Spleen (tissue), 7 donors: ENCODE results near the gene FAM216B.

Source experiments
- POLR2A ChIP-seq, 3 donors: fragments of 450-650 bp; IDR thresholded peaks; one replicate each; pipeline ENCODE4 v1.5.1; 2017; ENCODE audit warnings: antibody characterized with exemption in 3 of 3, mild to moderate bottlenecking in 1 of 3
- POLR2AphosphoS5 ChIP-seq, 3 donors: sonication (generic); formaldehyde crosslinking; IDR thresholded peaks; one replicate each; pipeline ENCODE4 v1.5.1; 2017; ENCODE audit warnings: antibody characterized with exemption in 3 of 3
- TF ChIP-seq, protein P1 (sequence below), 11 experiments: fragments of 200-600 bp in 7 of 11; fragments of 450-650 bp in 4 of 11; sonication (generic) in 4 of 11; IDR thresholded peaks in 8 of 11; conservative IDR thresholded peaks in 3 of 11; 1 replicate in 7 of 11; 2 replicates in 4 of 11; pipeline versions ENCODE4 v1.4.0 to v1.8.0; 2016 to 2021; ENCODE audit warnings: antibody characterized with exemption in 11 of 11, inconsistent platforms in 4 of 11, mild to moderate bottlenecking in 1 of 11
- donor health status: DM: no; HTN: no; CAD: no; lungs with moderate emphysema.
- donor health status: DM: no; HTN: no; CAD: no.
- donor health status: DM: no; HTN: no; CAD: no.

DNA sequence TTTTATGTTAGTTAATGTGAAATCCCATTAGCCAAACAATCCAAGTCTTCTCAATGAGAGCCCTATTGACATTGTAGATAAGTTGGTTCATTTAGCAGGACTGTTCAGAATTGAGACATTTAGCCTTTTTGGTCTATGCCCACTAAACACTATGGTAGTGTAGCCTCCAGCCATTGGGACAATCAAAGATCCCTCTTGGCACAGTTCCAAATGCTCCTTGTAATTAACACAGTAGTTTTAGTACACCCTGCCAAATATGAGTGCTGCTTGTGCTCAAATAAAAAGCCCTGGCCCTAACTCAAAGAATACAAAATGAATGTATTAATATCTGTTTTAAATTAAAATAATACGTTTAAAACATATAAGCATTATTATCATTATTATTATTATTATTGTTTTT lies 15.4 kb upstream of the FAM216B start:
- TF ChIP-seq, protein P1, sequence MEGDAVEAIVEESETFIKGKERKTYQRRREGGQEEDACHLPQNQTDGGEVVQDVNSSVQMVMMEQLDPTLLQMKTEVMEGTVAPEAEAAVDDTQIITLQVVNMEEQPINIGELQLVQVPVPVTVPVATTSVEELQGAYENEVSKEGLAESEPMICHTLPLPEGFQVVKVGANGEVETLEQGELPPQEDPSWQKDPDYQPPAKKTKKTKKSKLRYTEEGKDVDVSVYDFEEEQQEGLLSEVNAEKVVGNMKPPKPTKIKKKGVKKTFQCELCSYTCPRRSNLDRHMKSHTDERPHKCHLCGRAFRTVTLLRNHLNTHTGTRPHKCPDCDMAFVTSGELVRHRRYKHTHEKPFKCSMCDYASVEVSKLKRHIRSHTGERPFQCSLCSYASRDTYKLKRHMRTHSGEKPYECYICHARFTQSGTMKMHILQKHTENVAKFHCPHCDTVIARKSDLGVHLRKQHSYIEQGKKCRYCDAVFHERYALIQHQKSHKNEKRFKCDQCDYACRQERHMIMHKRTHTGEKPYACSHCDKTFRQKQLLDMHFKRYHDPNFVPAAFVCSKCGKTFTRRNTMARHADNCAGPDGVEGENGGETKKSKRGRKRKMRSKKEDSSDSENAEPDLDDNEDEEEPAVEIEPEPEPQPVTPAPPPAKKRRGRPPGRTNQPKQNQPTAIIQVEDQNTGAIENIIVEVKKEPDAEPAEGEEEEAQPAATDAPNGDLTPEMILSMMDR (IDR thresholded peaks at IDR 0.05 in 8 of 11, conservative IDR thresholded peaks at IDR 0.05 in 3 of 11), result no peak
- TF ChIP-seq POLR2AphosphoS5 (IDR thresholded peaks at IDR 0.05) (no peak), POLR2A (IDR thresholded peaks at IDR 0.05) (no peak)
